ENCODE data around the gene ZFYVE9.
A peak's percentile ranks its signal among the peaks of the same experiment; 100 is the strongest.
"Not testable (repeated sequence)": the region's sequence is repeated elsewhere in the genome, so short reads cannot be mapped to it uniquely, and the experiment has no call there.

ZFYVE9 gene, protein sequence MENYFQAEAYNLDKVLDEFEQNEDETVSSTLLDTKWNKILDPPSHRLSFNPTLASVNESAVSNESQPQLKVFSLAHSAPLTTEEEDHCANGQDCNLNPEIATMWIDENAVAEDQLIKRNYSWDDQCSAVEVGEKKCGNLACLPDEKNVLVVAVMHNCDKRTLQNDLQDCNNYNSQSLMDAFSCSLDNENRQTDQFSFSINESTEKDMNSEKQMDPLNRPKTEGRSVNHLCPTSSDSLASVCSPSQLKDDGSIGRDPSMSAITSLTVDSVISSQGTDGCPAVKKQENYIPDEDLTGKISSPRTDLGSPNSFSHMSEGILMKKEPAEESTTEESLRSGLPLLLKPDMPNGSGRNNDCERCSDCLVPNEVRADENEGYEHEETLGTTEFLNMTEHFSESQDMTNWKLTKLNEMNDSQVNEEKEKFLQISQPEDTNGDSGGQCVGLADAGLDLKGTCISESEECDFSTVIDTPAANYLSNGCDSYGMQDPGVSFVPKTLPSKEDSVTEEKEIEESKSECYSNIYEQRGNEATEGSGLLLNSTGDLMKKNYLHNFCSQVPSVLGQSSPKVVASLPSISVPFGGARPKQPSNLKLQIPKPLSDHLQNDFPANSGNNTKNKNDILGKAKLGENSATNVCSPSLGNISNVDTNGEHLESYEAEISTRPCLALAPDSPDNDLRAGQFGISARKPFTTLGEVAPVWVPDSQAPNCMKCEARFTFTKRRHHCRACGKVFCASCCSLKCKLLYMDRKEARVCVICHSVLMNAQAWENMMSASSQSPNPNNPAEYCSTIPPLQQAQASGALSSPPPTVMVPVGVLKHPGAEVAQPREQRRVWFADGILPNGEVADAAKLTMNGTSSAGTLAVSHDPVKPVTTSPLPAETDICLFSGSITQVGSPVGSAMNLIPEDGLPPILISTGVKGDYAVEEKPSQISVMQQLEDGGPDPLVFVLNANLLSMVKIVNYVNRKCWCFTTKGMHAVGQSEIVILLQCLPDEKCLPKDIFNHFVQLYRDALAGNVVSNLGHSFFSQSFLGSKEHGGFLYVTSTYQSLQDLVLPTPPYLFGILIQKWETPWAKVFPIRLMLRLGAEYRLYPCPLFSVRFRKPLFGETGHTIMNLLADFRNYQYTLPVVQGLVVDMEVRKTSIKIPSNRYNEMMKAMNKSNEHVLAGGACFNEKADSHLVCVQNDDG (N-terminal part only)

DNA sequence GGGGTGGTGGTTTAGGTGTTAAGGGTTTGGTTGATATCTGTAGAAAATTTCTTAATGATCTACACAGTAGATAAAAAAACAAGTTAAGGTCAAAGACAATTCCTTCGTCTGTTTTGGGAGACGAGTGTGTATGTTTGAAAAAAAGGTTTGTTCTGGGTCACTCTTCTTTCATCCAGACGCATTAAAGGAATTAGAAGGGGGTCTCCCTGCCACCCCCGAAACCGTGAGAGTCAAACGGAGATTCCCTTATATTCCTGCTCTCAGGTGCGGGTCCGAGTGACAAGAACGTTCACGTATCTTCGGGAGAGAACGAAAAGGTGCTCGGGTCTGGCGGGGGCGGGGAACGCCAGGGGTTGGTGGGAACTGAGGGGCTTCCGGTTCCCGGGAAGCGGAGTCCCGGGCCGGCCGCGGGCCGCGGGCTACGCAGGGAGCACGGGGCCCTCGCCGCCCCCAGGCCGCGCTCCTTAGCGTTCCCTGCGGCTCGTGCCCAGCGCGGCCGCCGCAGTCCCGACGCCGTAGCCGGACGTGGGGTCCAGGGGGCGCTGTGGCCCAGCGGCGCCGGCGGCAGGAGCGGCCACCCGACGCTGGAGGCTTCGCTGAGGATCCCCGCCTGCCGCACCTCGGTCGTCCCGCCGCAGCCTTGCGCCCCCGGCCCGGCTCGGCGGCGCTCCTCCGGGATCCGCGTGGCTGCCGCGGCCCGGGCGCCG, at the start of gene ZFYVE9:
Gene ZFYVE9 (plus strand): TSS at position 577 of the 707 bp plus-strand sequence. CDS start 91,118 bp downstream, outside the sequence.
- peaks cover 30% of the 10 kb centered on the region for H3K4me1 ChIP-seq (ENCODE audit: control insufficient read depth, insufficient read depth, low read length)
- no peaks in the 10 kb centered on the region for H3K9me3 ChIP-seq (ENCODE audit: control insufficient read depth, low read length)
- peak; percentile 94 for DNase-seq (ENCODE audit: low read depth)
- peak within 1 kb of the TSS; percentile 90 for H3K9ac ChIP-seq (ENCODE audit: low read length)
- no peaks in the 10 kb centered on the region for H3K27me3 ChIP-seq (replicated peaks; ENCODE audit: control insufficient read depth, insufficient read depth, low read length)
- H3K4me3 ChIP-seq (ENCODE audit: low read length): peak within 1 kb of the TSS; percentile 88
- no peaks in the 10 kb centered on the region for H3K36me3 ChIP-seq (ENCODE audit: control insufficient read depth, insufficient read depth, low read length, severe bottlenecking)

DNA sequence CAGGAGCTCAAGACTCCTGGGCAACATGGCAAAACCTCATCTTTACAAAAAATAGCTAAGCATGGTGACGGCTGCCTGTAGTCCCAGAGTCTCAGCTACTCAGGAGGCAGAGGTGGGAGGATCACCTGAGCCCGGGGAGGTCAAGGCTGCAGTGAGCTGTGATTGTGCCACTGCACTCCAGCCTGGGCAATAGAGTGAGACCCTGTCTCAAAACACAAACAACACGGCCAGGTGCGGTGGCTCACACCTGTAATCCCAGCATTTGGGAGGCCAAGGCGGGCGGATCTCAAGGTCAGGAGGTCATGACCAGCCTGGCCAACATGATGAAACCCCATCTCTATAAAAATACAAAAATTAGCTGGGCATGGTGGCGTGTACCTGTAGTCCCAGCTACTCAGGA, 47.6 kb upstream of the ZFYVE9 start:
- not testable (repeated sequence) for H3K4me1 ChIP-seq (ENCODE audit: control insufficient read depth, insufficient read depth, low read length); H3K27me3 ChIP-seq (replicated peaks; ENCODE audit: control insufficient read depth, insufficient read depth, low read length); DNase-seq (ENCODE audit: low read depth); H3K4me3 ChIP-seq (ENCODE audit: low read length); H3K9me3 ChIP-seq (ENCODE audit: control insufficient read depth, low read length); H3K9ac ChIP-seq (ENCODE audit: low read length)
- H3K36me3 ChIP-seq (ENCODE audit: control insufficient read depth, insufficient read depth, low read length, severe bottlenecking): peaks cover 23% of the 10 kb centered on the region

DNA sequence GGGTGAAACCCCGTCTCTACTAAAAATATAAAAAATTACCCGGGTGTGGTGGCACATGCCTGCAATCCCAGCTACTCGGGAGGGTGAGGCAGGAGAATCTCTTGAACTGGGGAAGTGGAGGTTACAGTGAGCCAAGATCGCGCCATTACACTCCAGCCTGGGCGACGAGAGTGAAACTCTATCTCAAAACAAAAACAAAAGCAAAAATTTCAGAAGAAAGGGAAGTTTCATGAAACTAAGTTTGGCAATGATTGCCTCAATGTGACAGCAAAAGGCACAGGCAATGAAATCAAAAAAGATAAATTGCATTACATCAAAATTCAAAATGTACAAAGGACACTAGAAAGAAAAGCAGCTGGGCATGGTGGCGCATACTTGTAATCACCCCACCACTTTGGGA, 45.7 kb upstream of the ZFYVE9 start:
- peaks cover 5% of the 10 kb centered on the region for H3K36me3 ChIP-seq (ENCODE audit: control insufficient read depth, insufficient read depth, low read length, severe bottlenecking)
- no peak for DNase-seq (ENCODE audit: low read depth)
- no peaks in the 10 kb centered on the region for H3K27me3 ChIP-seq (replicated peaks; ENCODE audit: control insufficient read depth, insufficient read depth, low read length)
- no peaks in the 10 kb centered on the region for H3K9me3 ChIP-seq (ENCODE audit: control insufficient read depth, low read length)
- H3K4me3 ChIP-seq (ENCODE audit: low read length): no peak overlapping the region
- no peak overlapping the region for H3K9ac ChIP-seq (ENCODE audit: low read length)
- H3K4me1 ChIP-seq (ENCODE audit: control insufficient read depth, insufficient read depth, low read length): no peaks in the 10 kb centered on the region

DNA sequence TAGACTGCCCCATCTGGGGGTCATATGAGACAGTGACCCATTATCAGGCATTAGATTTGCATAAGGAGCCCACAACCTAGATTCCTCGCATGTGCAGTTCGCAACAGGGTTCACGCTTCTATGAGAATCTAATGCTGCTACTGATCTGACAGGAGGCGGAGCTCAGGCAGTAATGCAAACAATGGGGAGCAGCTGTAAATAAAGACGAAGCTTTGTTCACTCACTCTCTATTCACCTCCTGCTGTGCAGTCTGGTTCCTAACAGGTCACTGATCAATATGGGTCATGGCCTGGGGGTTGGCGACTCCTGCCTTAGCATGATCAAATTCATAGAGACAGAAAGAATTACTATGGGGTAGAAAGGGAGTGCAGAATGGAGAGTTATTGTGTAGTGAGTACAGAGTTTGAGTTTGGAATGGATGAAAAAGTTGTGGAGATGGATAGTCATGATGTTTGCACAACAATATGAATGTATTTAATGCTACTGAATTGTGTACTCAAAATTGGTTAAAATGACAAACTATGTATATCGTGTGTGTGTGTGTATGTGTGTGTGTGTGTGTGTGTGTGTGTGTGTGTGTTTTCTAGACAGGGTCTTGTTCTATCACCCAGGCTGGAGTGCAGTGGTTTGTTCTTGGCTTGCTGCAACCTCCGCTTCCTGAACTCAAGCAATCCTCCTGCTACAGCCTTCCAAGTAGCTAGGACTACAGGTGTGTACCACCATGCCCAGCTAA, 43.6 kb upstream of the ZFYVE9 start:
- H3K9me3 ChIP-seq (ENCODE audit: control insufficient read depth, low read length): no peaks in the 10 kb centered on the region
- no peaks in the 10 kb centered on the region for H3K27me3 ChIP-seq (replicated peaks; ENCODE audit: control insufficient read depth, insufficient read depth, low read length)
- no peak overlapping the region for H3K4me3 ChIP-seq (ENCODE audit: low read length)
- no peaks in the 10 kb centered on the region for H3K36me3 ChIP-seq (ENCODE audit: control insufficient read depth, insufficient read depth, low read length, severe bottlenecking)
- H3K9ac ChIP-seq (ENCODE audit: low read length): no peak overlapping the region
- H3K4me1 ChIP-seq (ENCODE audit: control insufficient read depth, insufficient read depth, low read length): no peaks in the 10 kb centered on the region
- no peak for DNase-seq (ENCODE audit: low read depth)

DNA sequence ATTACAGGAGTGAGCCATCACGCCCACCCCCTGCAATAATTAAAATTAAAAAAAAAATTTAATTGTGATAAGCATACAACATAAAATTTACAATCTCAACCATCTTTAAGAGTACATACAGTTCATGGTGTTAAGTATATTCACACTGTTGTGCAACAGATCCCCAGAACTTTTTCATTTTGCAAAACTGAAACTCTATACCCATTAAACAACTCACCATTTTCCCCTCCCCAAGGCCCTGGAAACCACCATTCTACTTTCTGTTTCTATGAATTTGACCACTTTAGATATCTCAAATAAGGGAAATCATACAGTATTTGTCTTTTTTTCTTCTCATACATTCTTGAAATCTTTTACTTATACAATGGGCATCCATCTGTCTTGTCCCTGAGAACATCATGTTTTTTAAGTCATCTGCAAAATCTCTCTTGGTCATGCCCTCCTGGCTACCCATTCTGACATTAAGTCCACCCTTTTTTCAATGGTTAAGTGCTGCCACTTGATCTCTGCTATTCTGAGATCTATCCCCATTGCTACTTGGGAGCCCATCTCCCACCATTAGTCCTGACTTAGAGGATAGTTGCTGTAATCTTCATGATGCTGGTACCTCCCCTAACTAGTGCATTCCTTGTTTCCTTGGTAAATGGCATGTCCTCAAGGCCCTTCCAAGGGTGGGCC, 39.4 kb upstream of the ZFYVE9 start:
- Histone ChIP-seq H3K9me3 (ENCODE audit: control insufficient read depth, low read length) (no peaks in the 10 kb centered on the region), H3K27me3 (replicated peaks; ENCODE audit: control insufficient read depth, insufficient read depth, low read length) (no peaks in the 10 kb centered on the region), H3K4me3 (ENCODE audit: low read length) (no peak overlapping the region)

DNA sequence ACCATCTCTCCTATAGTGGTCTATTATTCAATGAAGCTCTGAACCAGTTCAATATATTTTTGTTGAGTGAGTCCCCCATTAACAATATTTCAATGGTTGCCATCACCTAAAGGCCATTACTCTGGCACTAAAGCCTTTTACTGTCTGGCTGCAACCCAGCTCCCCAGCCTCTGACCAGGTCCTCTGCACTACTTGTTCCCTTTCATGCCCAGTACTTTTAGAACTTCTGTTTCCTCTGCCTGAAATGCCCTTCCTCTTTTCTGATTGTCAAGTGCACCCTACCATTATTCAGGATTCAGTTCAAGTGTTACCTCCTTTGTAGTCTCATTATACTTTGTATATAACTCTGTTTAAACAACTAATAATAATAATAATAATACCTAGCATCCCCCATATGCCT, 30.4 kb upstream of the ZFYVE9 start:
- Histone ChIP-seq H3K9ac (ENCODE audit: low read length) (no peak overlapping the region), H3K4me3 (ENCODE audit: low read length) (no peak overlapping the region), H3K27me3 (replicated peaks; ENCODE audit: control insufficient read depth, insufficient read depth, low read length) (no peaks in the 10 kb centered on the region), H3K4me1 (ENCODE audit: control insufficient read depth, insufficient read depth, low read length) (no peaks in the 10 kb centered on the region), H3K36me3 (ENCODE audit: control insufficient read depth, insufficient read depth, low read length, severe bottlenecking) (no peaks in the 10 kb centered on the region), H3K9me3 (ENCODE audit: control insufficient read depth, low read length) (no peaks in the 10 kb centered on the region)
- DNase-seq (ENCODE audit: low read depth): no peak

More for the DNA sequence above, 39.4 kb upstream of the ZFYVE9 start:
- no peaks in the 10 kb centered on the region for H3K4me1 ChIP-seq (ENCODE audit: control insufficient read depth, insufficient read depth, low read length)
- no peaks in the 10 kb centered on the region for H3K36me3 ChIP-seq (ENCODE audit: control insufficient read depth, insufficient read depth, low read length, severe bottlenecking)
- H3K9ac ChIP-seq (ENCODE audit: low read length): no peak overlapping the region
- peak; percentile 51 for DNase-seq (ENCODE audit: low read depth)

DNA sequence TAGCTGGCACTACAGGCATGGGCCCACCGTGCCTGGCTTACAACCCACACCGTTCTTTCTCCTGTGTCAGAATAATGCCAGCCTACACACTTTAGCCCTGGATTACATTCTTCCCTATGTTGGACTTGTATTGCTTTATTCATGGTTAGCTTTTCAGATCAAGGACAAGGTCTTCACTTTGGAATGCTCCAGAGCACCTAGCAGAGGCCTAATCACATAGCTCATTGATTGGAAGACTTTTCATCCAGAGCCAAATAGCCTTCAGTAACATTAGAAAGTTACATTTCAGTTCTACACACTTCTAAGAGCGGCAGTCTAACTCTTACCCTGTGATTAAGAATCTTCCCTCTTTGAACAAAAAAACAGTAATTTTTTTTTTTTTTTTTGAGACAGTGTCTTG, 29.4 kb upstream of the ZFYVE9 start:
- DNase-seq (ENCODE audit: low read depth): no peak
- Histone ChIP-seq H3K9ac (ENCODE audit: low read length) (no peak overlapping the region), H3K9me3 (ENCODE audit: control insufficient read depth, low read length) (no peaks in the 10 kb centered on the region), H3K27me3 (replicated peaks; ENCODE audit: control insufficient read depth, insufficient read depth, low read length) (no peaks in the 10 kb centered on the region), H3K4me3 (ENCODE audit: low read length) (no peak overlapping the region), H3K36me3 (ENCODE audit: control insufficient read depth, insufficient read depth, low read length, severe bottlenecking) (no peaks in the 10 kb centered on the region), H3K4me1 (ENCODE audit: control insufficient read depth, insufficient read depth, low read length) (no peaks in the 10 kb centered on the region)

DNA sequence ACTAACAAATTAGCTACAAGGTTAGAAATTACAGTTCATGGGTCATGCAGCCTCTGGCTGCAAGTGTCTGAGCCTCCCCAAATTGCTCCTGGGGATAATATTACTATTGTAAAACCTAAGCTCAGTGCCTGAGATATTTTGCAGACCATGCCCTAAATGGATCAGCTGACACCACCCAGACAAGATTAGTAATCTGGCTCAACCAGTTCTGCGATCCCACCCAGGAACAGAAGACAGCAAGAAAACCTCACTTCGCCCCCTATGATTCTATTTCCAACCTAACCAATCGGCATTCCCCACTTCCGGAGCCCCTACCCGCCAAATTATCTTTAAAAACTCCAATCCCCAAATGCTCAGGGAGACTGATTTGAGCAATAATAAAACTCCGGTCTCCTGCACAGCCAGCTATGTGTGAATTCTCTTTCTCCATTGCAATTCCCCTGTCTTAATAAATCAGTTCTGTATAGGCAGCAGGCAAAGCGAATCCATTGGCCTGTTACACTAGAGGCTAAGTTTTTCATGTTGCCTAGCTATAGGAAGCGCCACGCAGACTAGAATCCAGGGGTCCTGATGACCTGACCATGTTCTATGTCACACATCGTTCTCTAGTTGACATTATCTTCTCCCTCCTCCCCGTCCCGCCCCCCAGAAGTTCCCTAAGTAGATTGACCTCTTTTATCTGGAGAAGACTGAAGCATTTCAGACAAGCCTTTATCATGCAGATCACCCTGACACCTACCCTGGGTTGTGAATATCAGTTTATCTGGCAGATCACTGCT, 22.4 kb upstream of the ZFYVE9 start:
- H3K9me3 ChIP-seq (ENCODE audit: control insufficient read depth, low read length): no peaks in the 10 kb centered on the region
- no peaks in the 10 kb centered on the region for H3K36me3 ChIP-seq (ENCODE audit: control insufficient read depth, insufficient read depth, low read length, severe bottlenecking)
- DNase-seq (ENCODE audit: low read depth): no peak
- H3K9ac ChIP-seq (ENCODE audit: low read length): no peak overlapping the region
- H3K4me3 ChIP-seq (ENCODE audit: low read length): no peak overlapping the region
- H3K27me3 ChIP-seq (replicated peaks; ENCODE audit: control insufficient read depth, insufficient read depth, low read length): no peaks in the 10 kb centered on the region
- H3K4me1 ChIP-seq (ENCODE audit: control insufficient read depth, insufficient read depth, low read length): no peaks in the 10 kb centered on the region

DNA sequence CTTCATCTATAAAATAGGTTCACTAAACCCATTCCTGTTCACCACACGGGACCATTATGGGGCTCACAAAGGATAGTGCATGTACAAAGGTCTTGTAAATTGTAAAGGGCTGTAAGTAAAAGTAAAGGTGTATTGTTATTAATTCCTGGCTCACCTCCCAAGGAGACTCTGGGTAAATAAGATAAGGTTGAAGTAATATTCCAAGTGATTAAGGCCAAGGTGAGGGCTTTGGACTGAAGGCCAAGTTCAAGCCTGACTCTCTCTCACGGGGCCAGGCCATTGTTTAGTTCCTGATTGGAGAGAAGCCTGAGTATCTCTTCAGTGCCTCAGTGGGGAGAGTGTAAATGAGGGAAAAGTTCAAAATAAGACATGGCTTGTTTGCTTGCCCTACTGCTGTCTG, 19.5 kb upstream of the ZFYVE9 start:
- H3K9me3 ChIP-seq (ENCODE audit: control insufficient read depth, low read length): no peaks in the 10 kb centered on the region
- H3K27me3 ChIP-seq (replicated peaks; ENCODE audit: control insufficient read depth, insufficient read depth, low read length): no peaks in the 10 kb centered on the region
- DNase-seq (ENCODE audit: low read depth): no peak
- H3K36me3 ChIP-seq (ENCODE audit: control insufficient read depth, insufficient read depth, low read length, severe bottlenecking): no peaks in the 10 kb centered on the region
- H3K4me3 ChIP-seq (ENCODE audit: low read length): no peak overlapping the region
- H3K9ac ChIP-seq (ENCODE audit: low read length): no peak overlapping the region
- H3K4me1 ChIP-seq (ENCODE audit: control insufficient read depth, insufficient read depth, low read length): no peaks in the 10 kb centered on the region

Data from adipocyte (in vitro differentiated cells).